HG03159 (cell line): Measurements from ENCODE around the gene SMIM5.
"Not testable (repeated sequence)": the region's sequence is repeated elsewhere in the genome, so short reads cannot be mapped to it uniquely, and the experiment has no call there.

Experiments used
- ATAC-seq: cut with Tn5 transposase; IDR thresholded peaks from one replicate; pipeline ENCODE4 v1.9.1; 2021; ENCODE audit warnings: mild to moderate bottlenecking, moderate library complexity; ENCODE audit not compliant: unreplicated experiment

Gene SMIM5, protein sequence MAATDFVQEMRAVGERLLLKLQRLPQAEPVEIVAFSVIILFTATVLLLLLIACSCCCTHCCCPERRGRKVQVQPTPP

DNA sequence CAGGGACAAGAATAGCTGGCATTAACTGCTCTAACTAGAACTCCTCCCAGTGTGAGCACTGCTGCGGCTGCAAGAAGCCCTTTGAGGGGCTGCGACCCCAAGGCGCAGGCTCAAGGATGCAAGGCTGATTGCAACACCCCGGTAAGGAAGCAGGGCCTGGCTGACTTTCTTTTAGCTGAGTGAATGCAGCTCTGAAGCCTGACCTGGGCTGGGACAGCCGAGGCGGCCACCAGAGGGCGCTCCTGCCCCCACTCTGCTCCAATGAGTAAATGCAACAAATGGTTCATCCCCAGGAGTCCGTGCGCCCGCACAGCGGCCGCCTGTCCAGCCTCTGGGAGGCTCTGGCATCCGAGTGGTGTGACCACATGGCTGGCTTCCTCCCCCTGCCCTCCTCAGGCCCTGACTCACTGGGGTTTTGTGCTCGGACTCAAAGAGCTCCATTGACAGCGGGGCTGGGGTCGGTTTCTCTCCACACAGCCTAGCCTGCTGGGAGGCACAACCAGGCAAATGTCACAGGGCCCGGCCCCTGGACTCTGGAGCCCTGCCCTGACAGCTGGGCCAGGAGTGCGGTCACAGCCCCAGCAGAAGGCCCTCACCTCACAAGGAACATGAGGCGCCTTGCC is at the start of gene SMIM5:
SMIM5 (plus strand) TSS at position 572 of the 623 bp plus-strand sequence. CDS start 6,768 bp downstream, outside the sequence.
- ATAC-seq = peak; percentile 48

DNA sequence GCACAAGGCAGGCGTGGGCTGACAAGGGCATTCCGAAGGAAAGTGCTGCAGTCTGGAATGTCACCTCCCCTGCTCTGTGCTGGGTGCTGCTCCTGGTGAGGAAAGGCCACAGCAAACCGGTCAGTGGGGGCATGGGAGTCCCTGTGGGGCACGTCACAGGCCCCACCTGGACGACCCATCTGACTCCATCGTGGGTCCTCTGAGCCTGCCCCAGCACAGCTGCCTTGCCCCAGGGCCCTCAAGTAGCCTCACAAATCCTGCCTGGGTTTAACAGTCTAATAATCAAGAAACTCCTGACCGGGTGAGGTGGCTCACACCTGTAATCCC is 48.4 kb upstream of the SMIM5 start:
- ATAC-seq = no peak

DNA sequence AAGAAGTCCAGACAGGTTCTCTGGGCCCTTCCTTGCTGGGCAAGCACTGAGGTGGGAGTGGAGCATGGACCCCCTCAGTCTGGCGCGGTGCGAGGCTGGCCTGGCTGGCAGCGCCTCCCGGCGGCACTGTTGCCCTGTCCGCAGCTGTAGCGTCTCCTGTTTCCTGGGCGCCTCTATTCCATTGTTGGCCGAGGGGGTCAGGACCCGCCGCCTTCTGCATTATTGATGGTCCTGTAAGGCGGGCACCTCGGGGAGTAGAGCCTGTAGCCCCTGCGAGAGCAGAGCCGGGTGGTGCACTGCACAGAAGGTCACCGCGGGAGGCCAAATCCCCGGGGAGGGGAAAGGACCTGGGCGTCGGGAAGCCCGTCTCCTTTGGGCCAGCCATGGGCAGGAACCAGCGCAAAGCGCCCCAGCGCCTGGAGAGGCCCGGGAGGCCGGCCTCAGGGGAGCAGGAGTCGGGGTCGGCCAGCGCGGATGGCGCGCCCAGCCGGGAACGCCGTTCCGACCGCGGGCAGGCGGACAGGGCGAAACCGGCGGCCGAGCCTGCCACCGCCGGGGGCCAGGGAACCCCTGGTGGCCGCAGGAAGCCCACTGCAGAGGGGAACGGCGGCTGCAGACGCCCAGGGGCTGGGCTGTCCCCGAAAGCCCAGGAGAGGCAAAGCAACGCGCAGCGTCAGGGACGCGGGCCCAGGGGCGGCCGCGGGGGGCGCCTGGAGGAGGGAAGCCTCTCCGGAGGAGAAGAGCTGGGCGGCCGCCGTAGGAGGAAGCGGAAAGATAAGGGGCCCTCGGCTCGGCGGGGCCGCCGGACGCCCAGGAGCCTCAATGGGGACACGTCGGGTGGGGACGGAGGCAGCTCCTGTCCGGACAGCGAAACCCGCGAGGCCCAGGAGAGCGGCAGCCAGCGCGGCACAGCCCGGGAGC is 45.3 kb upstream of the SMIM5 start, which contains the start of gene MYO15B:
MYO15B (plus strand) TSS at position 126 of the 921 bp plus-strand sequence; CDS start at position 384, 258 bp downstream.
- ATAC-seq = no peak

GRCh38 chr17:75588596-75589011 is 44.6 kb upstream of the SMIM5 start:
- peak; percentile 17 for ATAC-seq

GRCh38 chr17:75589012-75589918 is 44.0 kb upstream of the SMIM5 start:
- peak; percentile 60 for ATAC-seq

GRCh38 chr17:75589919-75590303 is 43.3 kb upstream of the SMIM5 start:
- no peak for ATAC-seq

GRCh38 chr17:75590314-75590761 is 42.9 kb upstream of the SMIM5 start:
- ATAC-seq = no peak

DNA sequence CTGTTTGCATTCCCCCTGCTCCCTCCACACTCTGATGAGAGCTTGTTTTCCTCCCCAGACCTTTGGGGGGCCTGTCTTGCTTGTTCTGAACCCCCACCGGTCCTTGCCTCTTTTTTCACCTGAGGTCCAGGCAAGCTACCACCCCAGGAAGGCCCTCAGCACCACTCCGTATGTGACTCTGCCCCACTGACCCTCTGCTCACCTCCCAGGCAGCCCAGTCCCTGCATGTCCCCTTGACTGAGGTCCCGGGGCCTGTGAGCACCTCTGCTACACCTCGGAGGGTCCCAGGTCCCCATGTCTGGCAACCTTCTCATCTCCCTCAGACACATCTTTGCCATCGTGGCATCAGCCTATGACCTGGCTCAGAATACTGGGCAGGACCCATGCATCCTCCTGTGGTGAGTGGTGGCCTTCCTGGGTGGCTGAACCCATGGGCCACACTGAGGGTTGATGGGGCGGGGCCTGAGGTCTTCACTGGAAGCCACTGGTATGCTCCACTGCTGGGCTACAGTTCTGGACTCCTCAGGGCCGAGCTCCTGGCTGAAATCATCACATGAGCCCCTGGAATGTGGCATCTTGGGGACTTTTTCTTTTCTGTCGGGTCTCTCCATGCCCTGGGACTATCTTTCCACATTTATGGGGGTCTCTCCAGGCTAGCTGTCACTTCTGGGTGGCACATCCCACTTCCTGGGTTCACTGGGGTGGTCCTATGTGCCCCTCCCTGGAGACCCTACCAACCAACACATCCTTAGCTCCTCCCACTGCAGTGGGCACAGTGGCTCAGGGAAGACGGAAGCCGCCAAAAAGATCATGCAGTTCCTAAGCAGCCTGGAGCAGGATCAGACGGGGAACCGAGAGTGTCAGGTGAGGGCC is 42.1 kb upstream of the SMIM5 start:
- no peak for ATAC-seq

GRCh38 chr17:75591722-75592302 is 41.4 kb upstream of the SMIM5 start:
- no peak for ATAC-seq

DNA sequence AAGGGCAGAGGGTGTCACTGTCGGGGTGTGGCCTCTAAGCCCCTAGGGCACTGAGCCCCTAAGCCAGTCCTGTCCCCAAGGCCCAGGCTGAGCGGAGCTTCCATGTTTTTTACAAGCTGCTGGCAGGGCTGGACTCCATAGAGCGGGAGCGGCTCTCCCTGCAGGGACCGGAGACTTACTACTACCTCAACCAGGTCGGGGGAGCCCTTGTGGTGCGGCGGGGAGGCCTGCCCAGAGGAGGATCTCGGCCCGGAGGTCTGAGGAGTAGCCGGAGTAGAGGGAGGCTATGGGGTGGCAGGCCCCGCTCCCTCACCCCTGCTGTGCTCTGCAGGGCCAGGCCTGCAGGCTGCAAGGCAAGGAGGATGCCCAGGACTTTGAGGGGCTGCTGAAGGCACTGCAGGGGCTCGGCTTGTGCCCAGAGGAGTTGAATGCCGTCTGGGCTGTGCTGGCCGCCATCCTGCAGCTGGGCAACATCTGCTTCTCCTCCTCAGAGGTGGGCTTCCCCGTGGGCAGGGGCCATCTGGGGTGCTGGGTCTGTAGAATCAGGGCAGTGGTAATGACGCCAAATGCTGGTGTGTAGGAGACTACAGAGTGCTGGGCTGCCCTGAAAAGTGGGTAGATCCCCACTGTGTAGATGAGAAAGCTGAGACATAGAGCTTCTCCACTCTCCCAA is 40.8 kb upstream of the SMIM5 start:
- ATAC-seq = no peak

DNA sequence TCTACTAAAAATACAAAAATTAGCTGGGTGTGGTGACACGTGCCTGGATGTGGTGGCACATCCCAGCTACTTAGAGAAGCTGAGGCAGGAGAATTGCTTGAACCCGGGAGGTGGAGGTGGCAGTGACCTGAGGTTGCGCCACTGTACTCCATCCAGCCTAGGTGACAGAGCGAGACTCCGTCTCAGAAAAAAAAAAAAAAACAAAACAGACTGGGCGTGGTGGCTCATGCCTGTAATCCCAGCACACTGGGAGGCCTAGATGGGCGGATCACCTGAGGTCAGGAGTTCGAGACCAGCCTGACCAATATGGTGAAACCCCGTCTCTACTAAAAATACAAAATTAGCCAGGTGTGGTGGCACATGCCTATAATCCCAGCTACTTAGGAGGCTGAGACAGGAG is 39.8 kb upstream of the SMIM5 start:
- ATAC-seq = not testable (repeated sequence)

DNA sequence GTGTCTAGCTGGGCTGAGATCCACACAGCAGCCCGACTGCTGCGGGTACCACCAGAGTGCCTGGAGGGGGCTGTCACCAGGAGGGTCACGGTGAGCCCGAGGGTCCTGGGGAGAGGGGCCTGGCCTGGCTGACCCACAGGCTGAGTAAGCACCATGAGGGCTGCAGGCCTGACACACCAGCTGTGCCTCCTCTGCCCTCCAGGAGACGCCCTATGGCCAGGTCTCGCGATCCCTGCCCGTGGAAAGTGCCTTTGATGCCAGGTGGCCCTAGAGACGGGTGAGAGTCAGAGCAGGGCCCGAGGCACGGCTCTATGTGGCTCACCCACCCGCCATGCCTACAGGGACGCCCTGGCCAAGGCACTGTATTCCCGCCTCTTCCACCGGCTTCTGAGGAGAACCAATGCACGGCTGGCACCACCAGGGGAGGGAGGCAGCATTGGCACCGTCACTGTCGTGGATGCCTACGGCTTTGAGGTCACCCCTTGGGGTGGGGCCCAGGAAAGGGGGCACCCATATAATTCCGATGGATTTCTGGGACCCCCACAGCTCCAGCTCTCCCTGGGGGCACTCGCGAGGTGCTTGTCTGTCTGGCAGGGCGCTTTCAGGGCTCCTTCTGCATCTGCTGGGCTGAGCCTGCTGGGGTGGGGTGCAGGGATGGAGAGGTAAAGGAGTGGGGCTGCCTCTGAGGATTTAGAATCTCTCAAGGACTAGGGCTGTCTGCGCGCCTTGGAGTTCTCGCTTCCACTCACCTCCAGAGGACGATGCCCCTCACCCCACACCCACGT is 38.5 kb upstream of the SMIM5 start:
- ATAC-seq = no peak

GRCh38 chr17:75595284-75595919 is 37.8 kb upstream of the SMIM5 start:
- no peak for ATAC-seq

DNA sequence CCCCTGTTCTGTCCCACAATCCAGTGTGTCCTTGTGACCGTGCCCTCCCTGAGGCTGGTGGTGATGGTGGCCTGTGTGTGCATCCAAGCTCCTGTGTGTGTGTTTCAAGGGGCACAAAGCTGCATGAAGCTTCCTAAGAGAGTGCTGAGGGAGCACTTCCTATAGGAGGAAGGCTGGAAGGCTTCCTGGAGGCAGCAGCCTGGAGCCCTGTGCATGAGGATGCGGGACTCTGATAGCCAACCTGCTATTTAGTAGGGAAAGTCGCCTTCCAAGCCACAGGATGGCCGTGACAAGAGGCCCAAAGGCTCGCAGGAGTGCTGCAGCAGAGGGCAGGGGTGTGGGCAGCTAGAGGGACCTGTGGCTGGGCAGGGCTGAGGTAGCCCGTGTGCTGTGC is 37.3 kb upstream of the SMIM5 start:
- no peak for ATAC-seq

GRCh38 chr17:75596320-75597087 is 36.7 kb upstream of the SMIM5 start:
- ATAC-seq = no peak

GRCh38 chr17:75601057-75601987 is 31.9 kb upstream of the SMIM5 start:
- ATAC-seq = no peak
